Endothelial cell of umbilical vein (primary cell): ENCODE measurements around the gene VGLL4. TPM values are rescaled to one million over a fixed set of nuclear protein-coding genes. Genes with fewer than 3 reads are reported as not detected.
A peak's percentile ranks its signal among the peaks of the same experiment; 100 is the strongest.

Experiments
- BruUV-seq: library from RNA; stranded (reverse); fragments of 400-500 nt; replicated peaks from 2 replicates; lab custom pipeline; 2021; lab: Mats Ljungman, UMichigan
- CTCF ChIA-PET: fragments of 300-600, 350-600 bp; sonication (Branson Sonifier 250); formaldehyde crosslinking; loops from one replicate; lab custom pipeline; 2021; ENCODE audit warnings: antibody characterized with exemption, inconsistent platforms; lab: Charles Lee
- POLR2A ChIA-PET: fragments of 300-600, 350-600 bp; sonication (Branson Sonifier 250); formaldehyde crosslinking; loops from one replicate; lab custom pipeline; 2021; ENCODE audit warnings: antibody characterized with exemption, inconsistent platforms; lab: Charles Lee
- DNase-seq: peaks from one replicate; pipeline ENCODE4 v3.0.0-alpha.2; 2011; ENCODE audit warnings: low read depth, low spot score
- FAIRE-seq: peaks from 2 replicates; lab custom pipeline; 2011; peaks lifted over from hg19 to GRCh38; lab: Jason Lieb, UNC
- H2AFZ ChIP-seq: 2 replicates; pipeline ENCODE4 v1.6.0; 2012; ENCODE audit warnings: low read depth, low read length, control low read depth, inconsistent platforms
- H3K27ac ChIP-seq: 2 replicates; pipeline ENCODE4 v1.5.1; 2011; ENCODE audit warnings: low read depth, mild to moderate bottlenecking, control low read depth, low read length, moderate library complexity; ENCODE audit not compliant: insufficient read depth
- H3K27me3 ChIP-seq, 2 experiments: 2 replicates each; pipeline versions ENCODE4 v1.6.0 to v1.6.1; 2011; ENCODE audit warnings: low read length in 2 of 2, mixed read lengths in 1 of 2; ENCODE audit not compliant: control insufficient read depth in 2 of 2, insufficient read depth in 2 of 2
- H3K36me3 ChIP-seq, 2 experiments: 2 replicates in 1 of 2; 3 replicates in 1 of 2; pipeline ENCODE4 v1.5.1; 2011; ENCODE audit warnings: low read length in 2 of 2, mild to moderate bottlenecking in 1 of 2, moderate library complexity in 1 of 2; ENCODE audit not compliant: control insufficient read depth in 2 of 2, insufficient read depth in 2 of 2; ENCODE audit errors: extremely low read depth in 1 of 2
- H3K4me1 ChIP-seq: 3 replicates; pipeline ENCODE4 v1.5.1; 2011; ENCODE audit warnings: mild to moderate bottlenecking, low read length; ENCODE audit not compliant: control insufficient read depth, insufficient read depth; ENCODE audit errors: extremely low read depth
- H3K4me2 ChIP-seq: 2 replicates; pipeline ENCODE4 v1.6.1; 2011; ENCODE audit warnings: low read length, control low read depth, mixed read lengths; ENCODE audit not compliant: insufficient read depth
- H3K4me3 ChIP-seq, 3 experiments: fragments of 200-600 bp in 1 of 3; sonication (generic), shearing (Covaris generic) in 1 of 3; replicated peaks in 1 of 3; 2 replicates each; pipeline ENCODE4 v1.5.1; 2011 to 2016; ENCODE audit warnings: control low read depth in 3 of 3, low read length in 3 of 3, mild to moderate bottlenecking in 2 of 3, inconsistent platforms in 1 of 3, low read depth in 1 of 3, moderate library complexity in 1 of 3; ENCODE audit not compliant: insufficient read depth in 1 of 3
- H3K79me2 ChIP-seq: 2 replicates; pipeline ENCODE4 v1.6.0; 2012; ENCODE audit warnings: low read length, inconsistent platforms; ENCODE audit not compliant: control insufficient read depth, insufficient read depth
- H3K9ac ChIP-seq: replicated peaks from 2 replicates; pipeline ENCODE3; 2011; ENCODE audit warnings: low read length, control low read depth; ENCODE audit not compliant: insufficient read depth; ENCODE audit errors: extremely low read depth
- H3K9me1 ChIP-seq: replicated peaks from 3 replicates; pipeline ENCODE4 v1.6.0; 2011; ENCODE audit warnings: mild to moderate bottlenecking, low read length; ENCODE audit not compliant: control insufficient read depth, insufficient read depth; ENCODE audit errors: extremely low read depth
- H3K9me3 ChIP-seq: replicated peaks from 2 replicates; pipeline ENCODE4 v1.5.1; 2012; ENCODE audit warnings: low read length, inconsistent platforms; ENCODE audit not compliant: control insufficient read depth, insufficient read depth
- H4K20me1 ChIP-seq: replicated peaks from 2 replicates; pipeline ENCODE3; 2011; ENCODE audit warnings: mild to moderate bottlenecking, low read length; ENCODE audit not compliant: control insufficient read depth, insufficient read depth; ENCODE audit errors: extremely low read depth
- EZH2 ChIP-seq: IDR thresholded peaks from 2 replicates; pipeline ENCODE4 v1.6.1; 2012; ENCODE audit warnings: borderline replicate concordance, low read depth, mild to moderate bottlenecking, moderate library complexity, low read length, inconsistent platforms; ENCODE audit not compliant: severe bottlenecking
- FOS ChIP-seq: IDR thresholded peaks from 2 replicates; pipeline ENCODE4 v1.6.1; 2011; ENCODE audit warnings: mild to moderate bottlenecking, low read length, moderate library complexity, borderline replicate concordance; ENCODE audit not compliant: insufficient read depth
- GATA2 ChIP-seq: IDR thresholded peaks from 2 replicates; pipeline ENCODE4 v1.7.0; 2011; ENCODE audit warnings: low read depth, mild to moderate bottlenecking, moderate library complexity, mixed read lengths, low read length; ENCODE audit not compliant: insufficient read length, insufficient read depth
- JUN ChIP-seq: IDR thresholded peaks from 2 replicates; pipeline ENCODE4 v1.6.1; 2011; ENCODE audit warnings: borderline replicate concordance, low read depth; ENCODE audit not compliant: insufficient read length, insufficient read depth
- POLR2A ChIP-seq: IDR thresholded peaks from 2 replicates; pipeline ENCODE4 v1.6.1; 2012; ENCODE audit warnings: low read depth, mild to moderate bottlenecking, control low read depth, low read length
- POLR2AphosphoS5 ChIP-seq: IDR thresholded peaks from 2 replicates; pipeline ENCODE4 v1.6.1; 2012; ENCODE audit warnings: low read depth, mild to moderate bottlenecking, control low read depth, low read length, moderate library complexity; ENCODE audit not compliant: insufficient read depth
- dilution Hi-C: fragments of 300-500 bp; cut with MboI; formaldehyde crosslinking; loops from one replicate; pipeline ENCODE4 v1.15.0; 2019; ENCODE audit warnings: low sequenced_read_pairs; ENCODE audit not compliant: extremely low pct_ligation_motif_present
- intact Hi-C: fragments of 100-400 bp; cut with micrococcal nuclease; formaldehyde crosslinking; loops from one replicate; pipeline ENCODE4 v1.10.0; 2022
- polyA plus RNA-seq, 4 experiments: library from polyadenylated mRNA; depleted of rRNA in 3 of 4; stranded (reverse) in 3 of 4; unstranded in 1 of 4; fragments of >200 nt; gene quantifications; 2 replicates each; pipeline versions ENCODE4 v1.2.1 to v1.2.3, GENCODE V29; 2011 to 2012; ENCODE audit warnings: missing spikeins in 1 of 4
- total RNA-seq: library from RNA; stranded (reverse); gene quantifications from 2 replicates; pipeline ENCODE4 v1.2.3, GENCODE V29; 2021
- TF ChIP-seq, protein P1 (sequence below): IDR thresholded peaks from 2 replicates; pipeline ENCODE4 v1.6.1; 2011; ENCODE audit not compliant: insufficient read depth, insufficient read length

VGLL4 gene
- total and polyA plus RNA-seq, 2 donors (not counting 3 experiments of a cell fraction or from before 2014, with no cell fraction given) = 67.0 to 78.9 TPM

DNA sequence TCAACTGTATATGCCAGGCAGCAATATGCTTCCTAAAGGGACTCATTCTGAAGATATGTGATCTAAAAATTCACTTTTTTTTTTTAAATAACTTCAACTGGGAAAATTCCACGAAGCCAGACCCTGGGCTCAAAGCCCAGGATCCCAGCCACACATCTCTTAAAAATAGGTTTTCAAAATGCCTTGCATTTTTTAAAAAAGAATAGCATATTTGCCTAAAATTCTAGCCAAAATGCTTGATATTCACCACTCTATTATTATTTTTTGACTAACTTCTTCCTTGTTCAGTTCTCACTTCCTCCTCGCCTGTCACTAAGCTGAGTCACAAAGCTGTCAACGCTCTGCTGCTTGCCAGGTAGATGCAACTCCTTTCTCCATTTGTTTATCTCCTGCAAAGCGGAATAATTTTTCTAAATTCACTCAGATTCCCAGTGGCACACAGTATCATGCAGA lies 28.0 kb upstream of the VGLL4 start:
- FAIRE-seq = peak; percentile 42
- intact Hi-C loops (no loop called here), dilution Hi-C loops (no loop called here)
- Histone ChIP-seq H3K36me3 (no peaks in the 10 kb centered on the region), H3K27ac (no peak overlapping the region), H2AFZ (no peak overlapping the region), H3K79me2 (no peaks in the 10 kb centered on the region), H3K27me3 (no peaks in the 10 kb centered on the region), H4K20me1 (no peaks in the 10 kb centered on the region), H3K4me2 (no peak overlapping the region), H3K4me3 (no peak overlapping the region), H3K9ac (no peak overlapping the region), H3K4me1 (peaks cover 11% of the 10 kb centered on the region), H3K9me1 (no peaks in the 10 kb centered on the region), H3K9me3 (no peaks in the 10 kb centered on the region)
- ChIA-PET CTCF (interaction anchor here (1.0 to 1.5 kb wide), 4 partner anchors 9 to 132 kb away, joined by 3 to 4 read pairs (median 4); no protein-coding TSS in a partner anchor), POLR2A (no interaction called here)
- TF ChIP-seq FOS = peak; percentile 51
- no peak for TF ChIP-seq POLR2A
- DNase-seq = peak; percentile 45
- BruUV-seq = no TSS peak

DNA sequence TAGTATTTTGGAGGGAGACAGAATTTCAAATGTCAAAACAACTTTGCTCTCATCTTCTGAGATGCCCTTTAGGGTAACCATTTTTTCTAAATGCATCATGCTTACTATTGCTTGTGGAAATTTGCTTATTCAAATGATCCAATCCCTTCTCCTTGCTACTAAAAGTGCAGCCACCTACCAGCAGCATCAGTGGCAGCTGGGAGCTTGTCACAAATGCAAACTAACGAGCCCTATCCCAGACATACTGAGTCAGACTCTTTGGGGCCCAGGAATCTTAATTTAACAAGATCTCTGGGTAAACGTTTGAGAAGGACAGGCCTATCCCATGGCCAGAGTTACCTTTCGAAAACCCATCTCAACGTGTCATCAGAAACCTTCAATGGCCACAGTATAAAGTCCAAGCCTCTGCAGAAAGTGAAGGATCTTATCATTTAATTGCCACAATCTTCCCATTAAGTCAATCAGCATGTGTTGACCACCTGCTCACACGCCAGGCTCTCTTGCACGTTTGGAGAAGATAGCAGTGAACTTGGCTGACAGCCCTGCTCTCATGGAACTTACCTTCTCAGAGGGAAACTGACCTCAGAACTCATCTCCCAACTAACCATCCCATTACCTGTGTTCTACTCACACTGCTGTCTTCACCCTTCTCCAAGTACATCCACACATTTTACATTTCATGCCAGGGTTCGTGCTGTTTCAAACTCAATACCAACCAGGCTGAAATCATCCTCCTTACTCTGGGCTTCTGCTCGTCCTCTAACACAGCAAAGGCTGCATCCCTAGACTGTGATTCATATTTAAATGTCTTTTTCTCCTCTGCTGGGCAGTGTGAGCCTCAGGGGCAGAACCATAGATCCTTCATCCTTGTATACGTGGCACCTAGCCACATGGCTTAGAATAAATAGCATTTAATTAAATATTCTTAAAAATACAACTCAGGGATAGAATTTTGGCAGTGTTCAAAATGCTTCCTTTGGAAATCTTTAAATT lies 24.8 kb upstream of the VGLL4 start:
- Histone ChIP-seq H4K20me1 (no peaks in the 10 kb centered on the region), H3K9me3 (no peaks in the 10 kb centered on the region), H3K4me1 (peaks cover 11% of the 10 kb centered on the region), H3K4me3 (no peak overlapping the region), H2AFZ (no peak overlapping the region), H3K27me3 (no peaks in the 10 kb centered on the region), H3K9me1 (no peaks in the 10 kb centered on the region), H3K4me2 (no peak overlapping the region), H3K9ac (no peak overlapping the region), H3K79me2 (no peaks in the 10 kb centered on the region), H3K27ac (no peak overlapping the region), H3K36me3 (no peaks in the 10 kb centered on the region)
- FAIRE-seq (no peak), DNase-seq (no peak)
- dilution Hi-C loops = no loop called here
- intact Hi-C loops = no loop called here
- no TSS peak for BruUV-seq
- ChIA-PET POLR2A (no interaction called here), CTCF (no interaction called here)
- TF ChIP-seq JUN (no peak), POLR2AphosphoS5 (no peak), EZH2 (no peak), POLR2A (no peak), GATA2 (no peak), FOS (no peak)
- TF ChIP-seq, protein P1, sequence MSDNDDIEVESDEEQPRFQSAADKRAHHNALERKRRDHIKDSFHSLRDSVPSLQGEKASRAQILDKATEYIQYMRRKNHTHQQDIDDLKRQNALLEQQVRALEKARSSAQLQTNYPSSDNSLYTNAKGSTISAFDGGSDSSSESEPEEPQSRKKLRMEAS = no peak
